Nephron (organoid): ENCODE measurements around the gene HLA-DRB5.
A peak's percentile ranks its signal among the peaks of the same experiment; 100 is the strongest.
"Not testable (repeated sequence)": the region's sequence is repeated elsewhere in the genome, so short reads cannot be mapped to it uniquely, and the experiment has no call there.

Experiments
- H3K27ac Mint-ChIP-seq, 3 experiments: 2 replicates each; pipeline ENCODE4 v1.8.0; 2020; ENCODE audit warnings: mixed read lengths in 3 of 3, mild to moderate bottlenecking in 2 of 3, moderate library complexity in 1 of 3
- H3K27me3 Mint-ChIP-seq: 2 replicates; pipeline ENCODE4 v1.8.0; 2021; ENCODE audit warnings: low read depth, mild to moderate bottlenecking, moderate library complexity, mixed read lengths
- H3K36me3 Mint-ChIP-seq: 2 replicates; pipeline ENCODE4 v1.8.0; 2020; ENCODE audit warnings: low read depth, mixed read lengths
- H3K4me1 Mint-ChIP-seq: 2 replicates; pipeline ENCODE4 v1.8.0; 2020; ENCODE audit warnings: mixed read lengths
- H3K4me3 Mint-ChIP-seq, 3 experiments: 2 replicates each; pipeline ENCODE4 v1.8.0; 2020; ENCODE audit warnings: mild to moderate bottlenecking in 3 of 3, mixed read lengths in 3 of 3, moderate library complexity in 2 of 3
- H3K9me3 Mint-ChIP-seq: 2 replicates; pipeline ENCODE4 v1.8.0; 2020; ENCODE audit warnings: mixed read lengths
- TF ChIP-seq, protein P1 (sequence below), 3 experiments: fragments of 200-600 bp; sonication (generic); IDR thresholded peaks; one replicate each; pipeline ENCODE4 v1.5.0; 2021; ENCODE audit warnings: antibody characterized with exemption in 3 of 3; ENCODE audit not compliant: unreplicated experiment in 3 of 3

HLA-DRB5 gene

DNA sequence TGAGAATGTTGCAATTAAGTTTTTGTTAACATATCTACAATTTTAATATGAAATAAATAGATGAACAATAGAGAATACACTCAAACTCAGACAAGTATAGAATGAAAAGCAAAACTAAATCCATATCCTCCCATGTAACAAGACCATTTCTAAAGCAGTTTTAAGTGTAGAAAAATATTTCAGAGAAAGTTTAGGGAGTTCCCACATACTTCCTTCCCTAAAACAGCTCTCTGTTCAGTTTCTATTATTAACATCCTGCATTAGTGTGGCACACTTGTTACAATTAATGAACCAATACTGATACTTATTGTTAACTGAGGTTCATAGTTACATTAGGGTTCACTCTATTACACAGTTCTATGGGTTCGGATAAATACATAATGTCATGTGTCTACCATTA lies 38.4 kb downstream of the HLA-DRB5 start:
- peaks cover 16% of the 10 kb centered on the region for H3K27me3 Mint-ChIP-seq
- H3K27ac Mint-ChIP-seq: no peak overlapping the region
- no peaks in the 10 kb centered on the region for H3K4me1 Mint-ChIP-seq
- H3K36me3 Mint-ChIP-seq: no peaks in the 10 kb centered on the region
- H3K9me3 Mint-ChIP-seq: peaks cover 6% of the 10 kb centered on the region
- H3K4me3 Mint-ChIP-seq: no peak overlapping the region
- TF ChIP-seq, protein P1, sequence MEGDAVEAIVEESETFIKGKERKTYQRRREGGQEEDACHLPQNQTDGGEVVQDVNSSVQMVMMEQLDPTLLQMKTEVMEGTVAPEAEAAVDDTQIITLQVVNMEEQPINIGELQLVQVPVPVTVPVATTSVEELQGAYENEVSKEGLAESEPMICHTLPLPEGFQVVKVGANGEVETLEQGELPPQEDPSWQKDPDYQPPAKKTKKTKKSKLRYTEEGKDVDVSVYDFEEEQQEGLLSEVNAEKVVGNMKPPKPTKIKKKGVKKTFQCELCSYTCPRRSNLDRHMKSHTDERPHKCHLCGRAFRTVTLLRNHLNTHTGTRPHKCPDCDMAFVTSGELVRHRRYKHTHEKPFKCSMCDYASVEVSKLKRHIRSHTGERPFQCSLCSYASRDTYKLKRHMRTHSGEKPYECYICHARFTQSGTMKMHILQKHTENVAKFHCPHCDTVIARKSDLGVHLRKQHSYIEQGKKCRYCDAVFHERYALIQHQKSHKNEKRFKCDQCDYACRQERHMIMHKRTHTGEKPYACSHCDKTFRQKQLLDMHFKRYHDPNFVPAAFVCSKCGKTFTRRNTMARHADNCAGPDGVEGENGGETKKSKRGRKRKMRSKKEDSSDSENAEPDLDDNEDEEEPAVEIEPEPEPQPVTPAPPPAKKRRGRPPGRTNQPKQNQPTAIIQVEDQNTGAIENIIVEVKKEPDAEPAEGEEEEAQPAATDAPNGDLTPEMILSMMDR (IDR thresholded peaks at IDR 0.05; ENCODE audit: unreplicated experiment in 3 of 3): no peak

DNA sequence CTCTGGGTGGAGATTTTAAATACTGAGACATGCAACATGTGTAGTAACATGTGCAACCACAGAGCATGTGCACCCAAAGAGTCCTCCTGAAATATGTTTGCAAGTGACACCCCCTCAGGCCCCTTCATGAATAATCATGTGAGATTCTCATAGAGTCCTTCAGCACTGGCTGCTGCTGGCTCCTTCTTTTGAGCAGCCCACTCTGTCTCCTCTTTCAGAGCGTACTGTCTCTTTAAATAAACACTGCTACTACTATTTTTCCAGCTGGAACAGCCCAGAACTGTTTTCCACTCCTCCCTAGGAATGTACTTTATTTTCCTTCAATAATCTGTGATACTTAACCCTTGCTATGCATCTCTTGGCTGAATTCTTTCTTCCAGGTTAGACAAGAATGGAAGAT lies 42.0 kb downstream of the HLA-DRB5 start:
- Mint-ChIP-seq H3K36me3 (no peaks in the 10 kb centered on the region), H3K4me3 (no peak overlapping the region), H3K9me3 (no peaks in the 10 kb centered on the region), H3K27me3 (peaks cover 8% of the 10 kb centered on the region), H3K27ac (peak overlapping the region in 1 of 3 experiments; percentile 41), H3K4me1 (no peaks in the 10 kb centered on the region)
- TF ChIP-seq, protein P1 (IDR thresholded peaks at IDR 0.05; ENCODE audit: unreplicated experiment in 3 of 3): no peak

DNA sequence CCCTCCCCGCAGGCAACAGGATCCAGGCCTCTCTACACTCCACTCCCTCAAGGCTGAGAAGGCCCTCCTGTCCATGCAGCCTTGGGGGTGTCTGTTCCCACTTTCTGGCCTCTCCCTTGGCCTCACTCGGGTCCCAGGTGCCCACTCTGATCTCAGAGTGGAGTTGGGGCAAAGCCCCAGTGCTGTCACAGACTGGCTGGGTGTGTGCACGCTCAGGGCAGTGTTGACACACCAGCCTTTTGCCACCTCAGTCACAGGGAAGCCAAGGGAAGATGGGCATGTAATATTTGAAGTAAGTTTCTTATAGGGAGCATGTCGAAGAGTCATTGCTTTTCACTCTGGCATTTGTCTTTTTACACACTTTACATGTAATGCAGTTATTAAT lies 45.5 kb downstream of the HLA-DRB5 start:
- Mint-ChIP-seq H3K27ac (no peak overlapping the region), H3K27me3 (peaks cover 7% of the 10 kb centered on the region), H3K9me3 (no peaks in the 10 kb centered on the region), H3K4me1 (no peaks in the 10 kb centered on the region), H3K4me3 (no peak overlapping the region), H3K36me3 (no peaks in the 10 kb centered on the region)
- TF ChIP-seq, protein P1 (IDR thresholded peaks at IDR 0.05; ENCODE audit: unreplicated experiment in 3 of 3): no peak

DNA sequence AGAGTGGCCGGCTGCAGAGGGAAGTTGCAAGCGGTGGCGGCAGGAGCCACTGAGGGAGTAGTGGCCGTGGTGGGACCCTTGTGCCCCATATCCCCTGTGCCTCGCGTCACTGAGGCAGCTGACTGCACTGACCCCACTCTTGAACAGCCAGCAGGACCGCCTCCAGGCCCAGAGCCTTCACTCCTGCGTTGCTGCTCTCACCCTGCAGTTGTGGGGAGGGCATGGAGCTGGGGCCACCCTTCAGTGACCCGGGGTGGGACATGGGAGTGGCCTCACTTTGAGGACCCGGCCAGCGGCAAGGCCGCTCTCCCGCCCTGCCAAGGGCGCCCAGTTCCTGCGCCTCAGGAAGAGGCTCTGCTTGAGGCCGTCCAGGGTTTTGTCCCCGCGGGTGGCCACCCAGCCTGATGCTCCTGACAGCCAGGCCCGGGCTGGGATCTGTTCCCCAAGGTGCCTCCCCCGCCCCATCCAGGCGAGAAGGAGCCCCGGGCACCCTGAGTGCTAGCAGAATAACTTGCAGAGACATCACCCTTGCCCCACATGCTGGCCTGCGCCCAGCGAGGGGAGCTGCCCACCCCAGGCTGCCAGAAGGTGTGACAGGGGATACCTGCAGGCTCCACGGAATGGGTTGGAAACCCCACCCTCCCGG lies 46.0 kb downstream of the HLA-DRB5 start:
- H3K36me3 Mint-ChIP-seq: no peaks in the 10 kb centered on the region
- no peaks in the 10 kb centered on the region for H3K4me1 Mint-ChIP-seq
- TF ChIP-seq, protein P1 (IDR thresholded peaks at IDR 0.05; ENCODE audit: unreplicated experiment in 3 of 3): no peak
- H3K9me3 Mint-ChIP-seq: peaks cover under 1% of the 10 kb centered on the region
- no peak overlapping the region for H3K4me3 Mint-ChIP-seq
- peaks cover 5% of the 10 kb centered on the region for H3K27me3 Mint-ChIP-seq
- no peak overlapping the region for H3K27ac Mint-ChIP-seq

DNA sequence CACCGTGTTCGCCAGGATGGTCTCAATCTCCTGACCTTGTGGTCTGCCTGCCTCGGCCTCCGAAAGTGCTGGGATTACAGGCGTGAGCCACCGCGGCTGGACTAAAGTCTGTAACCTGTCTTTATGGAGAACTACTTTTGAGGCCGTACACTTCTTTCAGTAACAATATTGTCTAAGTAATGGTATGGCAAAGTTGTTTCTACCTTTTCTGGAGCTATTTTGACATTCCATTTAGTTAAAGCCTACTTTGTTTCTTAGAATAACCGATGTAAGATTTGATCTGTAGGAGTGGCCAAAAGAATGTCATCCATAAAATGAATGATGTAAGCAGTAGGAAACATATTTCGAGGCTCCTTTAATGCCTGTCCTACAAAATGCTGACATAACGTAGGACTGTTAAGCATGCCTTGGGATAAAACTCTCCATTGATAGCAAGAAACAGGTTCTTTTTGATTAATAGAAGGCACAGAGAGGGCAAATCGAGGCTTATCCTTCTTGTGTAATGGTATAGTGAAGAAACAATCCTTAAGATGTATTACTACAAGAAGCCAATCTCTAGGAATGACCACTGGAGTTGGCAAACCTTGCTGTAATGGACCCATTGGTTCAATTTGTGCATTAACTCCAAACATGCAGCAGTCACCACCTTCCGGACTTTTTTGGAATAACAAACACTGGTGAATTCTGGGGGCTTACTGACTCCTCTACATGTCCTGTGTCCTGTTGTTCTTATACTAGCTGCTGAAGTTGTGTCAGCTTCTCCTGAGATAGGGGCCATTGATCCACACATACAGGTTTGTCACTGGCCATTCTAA lies 54.5 kb downstream of the HLA-DRB5 start:
- no peak overlapping the region for H3K27ac Mint-ChIP-seq
- TF ChIP-seq, protein P1 (IDR thresholded peaks at IDR 0.05; ENCODE audit: unreplicated experiment in 3 of 3): no peak
- peaks cover 6% of the 10 kb centered on the region for H3K9me3 Mint-ChIP-seq
- H3K4me1 Mint-ChIP-seq: no peaks in the 10 kb centered on the region
- peaks cover 3% of the 10 kb centered on the region for H3K36me3 Mint-ChIP-seq
- peaks cover 1% of the 10 kb centered on the region for H3K27me3 Mint-ChIP-seq
- H3K4me3 Mint-ChIP-seq: no peak overlapping the region

DNA sequence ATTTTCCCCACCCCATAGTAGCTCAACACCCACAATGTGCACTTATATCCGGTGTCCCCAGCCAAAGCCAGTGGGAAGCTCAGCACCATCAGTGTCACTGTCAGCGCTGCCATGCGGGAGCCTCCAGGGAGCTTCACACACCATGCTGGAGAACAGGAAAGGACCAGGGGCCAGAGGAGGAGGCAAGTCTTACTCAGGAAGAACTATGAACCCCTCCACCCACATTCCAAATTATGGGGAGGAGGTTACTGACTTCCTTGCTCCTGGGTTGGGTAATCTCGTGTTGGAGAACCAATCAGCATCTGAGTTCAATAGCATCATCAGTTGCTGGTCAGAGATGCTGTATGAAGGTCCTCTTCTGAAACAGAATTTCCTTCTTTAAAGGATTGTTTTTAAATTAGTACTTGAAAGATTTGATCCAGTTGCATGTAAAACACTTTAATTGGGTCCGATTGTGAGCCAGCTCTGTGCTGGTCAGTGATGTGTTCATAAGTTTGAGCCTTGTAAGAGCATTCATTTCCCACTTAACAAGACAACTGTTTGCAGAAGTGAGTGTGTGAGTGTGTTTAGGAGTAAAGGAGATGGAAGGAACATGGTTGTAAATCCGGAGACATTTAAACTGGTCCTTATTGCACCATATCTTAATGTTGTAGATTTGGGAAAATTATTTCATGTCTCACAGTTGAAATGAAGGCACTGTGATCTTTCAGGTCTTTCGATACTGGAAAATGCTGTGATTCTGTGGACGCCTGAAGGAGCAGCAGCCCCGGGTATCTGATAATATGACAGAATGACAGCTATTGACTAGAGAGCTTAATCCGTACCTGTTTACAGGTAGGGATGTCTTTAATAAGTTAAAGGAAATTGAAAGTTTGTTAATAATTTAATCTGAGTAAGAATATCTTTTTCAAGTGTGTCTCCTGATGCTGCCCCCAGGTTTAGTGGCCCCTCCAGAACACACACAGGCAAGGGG lies 56.4 kb downstream of the HLA-DRB5 start:
- H3K36me3 Mint-ChIP-seq, H3K4me1 Mint-ChIP-seq, H3K4me3 Mint-ChIP-seq: not testable (repeated sequence)

More for the DNA sequence above, 56.4 kb downstream of the HLA-DRB5 start:
- not testable (repeated sequence) for H3K27ac Mint-ChIP-seq, H3K9me3 Mint-ChIP-seq, H3K27me3 Mint-ChIP-seq
